Upper lobe of right lung (tissue), 1 donor: ENCODE data around the gene FIG4. TPM values are rescaled to one million over a fixed set of nuclear protein-coding genes. Genes with fewer than 3 reads are reported as not detected.
"Not testable (repeated sequence)": the region's sequence is repeated elsewhere in the genome, so short reads cannot be mapped to it uniquely, and the experiment has no call there.

Experiments
- ATAC-seq: fragments of 200-7000 bp; cut with Tn5 transposase; one replicate; pipeline ENCODE4 v1.9.1; 2020; ENCODE audit warnings: mild to moderate bottlenecking, moderate library complexity
- DNase-seq: peaks from one replicate; pipeline ENCODE4 v3.0.0-alpha.2; 2020
- H3K27ac ChIP-seq: fragments of 200-600 bp; one replicate; pipeline ENCODE4 v1.8.0; 2022
- H3K27me3 ChIP-seq: fragments of 200-600 bp; one replicate; pipeline ENCODE4 v1.8.0; 2022; ENCODE audit warnings: mild to moderate bottlenecking
- H3K36me3 ChIP-seq: fragments of 200-600 bp; one replicate; pipeline ENCODE4 v1.8.0; 2022
- H3K4me1 ChIP-seq: fragments of 200-600 bp; one replicate; pipeline ENCODE4 v1.8.0; 2022
- H3K4me3 ChIP-seq: fragments of 200-600 bp; one replicate; pipeline ENCODE4 v1.8.0; 2022; ENCODE audit warnings: mild to moderate bottlenecking
- H3K9me3 ChIP-seq: fragments of 200-600 bp; one replicate; pipeline ENCODE4 v1.8.0; 2022
- intact Hi-C: fragments of 100-400 bp; cut with DNase I; formaldehyde crosslinking; loops from one replicate; pipeline ENCODE4 v1.11.0; 2022
- total RNA-seq: library from RNA; stranded (reverse); fragmentation: NEBNext Ultra II Directional; extraction: Animal tissue kit (Norgen Biotek cat#: 25700); gene quantifications from one replicate; pipeline ENCODE4 v1.2.1, GENCODE V29; 2021
- TF ChIP-seq, protein P1 (sequence below): fragments of 200-600 bp; IDR thresholded peaks from one replicate; pipeline ENCODE4 v1.8.0; 2022; ENCODE audit warnings: antibody characterized with exemption
- donor health status: DM: no; HTN: yes; CAD: no; lungs with severe emphysema.

FIG4 gene
- total RNA-seq, 1 donor from 2014 or later, result 31.3 TPM

DNA sequence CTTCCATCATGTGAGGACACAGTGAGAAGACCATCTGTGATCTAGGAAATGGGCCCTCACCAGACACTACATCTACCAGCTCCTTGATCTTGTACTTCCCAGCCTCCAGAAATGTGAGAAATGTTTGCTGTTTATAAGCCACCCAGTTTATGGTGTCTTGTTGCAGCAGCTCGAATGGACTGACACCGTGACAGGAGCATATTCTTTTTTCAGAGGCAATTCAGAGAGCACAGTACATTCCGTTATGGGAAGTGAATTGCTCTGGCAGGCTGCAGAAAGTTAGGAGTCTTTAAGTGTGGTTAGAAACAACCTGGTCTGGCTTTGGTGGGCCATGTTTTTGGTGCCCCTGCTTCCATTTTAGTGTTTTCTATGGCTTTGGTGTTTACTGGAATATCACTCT, 75.1 kb downstream of the FIG4 start:
- intact Hi-C loops, result no loop called here
- TF ChIP-seq, protein P1, sequence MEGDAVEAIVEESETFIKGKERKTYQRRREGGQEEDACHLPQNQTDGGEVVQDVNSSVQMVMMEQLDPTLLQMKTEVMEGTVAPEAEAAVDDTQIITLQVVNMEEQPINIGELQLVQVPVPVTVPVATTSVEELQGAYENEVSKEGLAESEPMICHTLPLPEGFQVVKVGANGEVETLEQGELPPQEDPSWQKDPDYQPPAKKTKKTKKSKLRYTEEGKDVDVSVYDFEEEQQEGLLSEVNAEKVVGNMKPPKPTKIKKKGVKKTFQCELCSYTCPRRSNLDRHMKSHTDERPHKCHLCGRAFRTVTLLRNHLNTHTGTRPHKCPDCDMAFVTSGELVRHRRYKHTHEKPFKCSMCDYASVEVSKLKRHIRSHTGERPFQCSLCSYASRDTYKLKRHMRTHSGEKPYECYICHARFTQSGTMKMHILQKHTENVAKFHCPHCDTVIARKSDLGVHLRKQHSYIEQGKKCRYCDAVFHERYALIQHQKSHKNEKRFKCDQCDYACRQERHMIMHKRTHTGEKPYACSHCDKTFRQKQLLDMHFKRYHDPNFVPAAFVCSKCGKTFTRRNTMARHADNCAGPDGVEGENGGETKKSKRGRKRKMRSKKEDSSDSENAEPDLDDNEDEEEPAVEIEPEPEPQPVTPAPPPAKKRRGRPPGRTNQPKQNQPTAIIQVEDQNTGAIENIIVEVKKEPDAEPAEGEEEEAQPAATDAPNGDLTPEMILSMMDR, result no peak
- Histone ChIP-seq H3K27me3 (no peaks in the 10 kb centered on the region), H3K9me3 (no peaks in the 10 kb centered on the region), H3K4me3 (no peak overlapping the region), H3K36me3 (peaks cover 30% of the 10 kb centered on the region), H3K27ac (no peak overlapping the region), H3K4me1 (no peaks in the 10 kb centered on the region)
- DNase-seq (no peak), ATAC-seq (no peak)

DNA sequence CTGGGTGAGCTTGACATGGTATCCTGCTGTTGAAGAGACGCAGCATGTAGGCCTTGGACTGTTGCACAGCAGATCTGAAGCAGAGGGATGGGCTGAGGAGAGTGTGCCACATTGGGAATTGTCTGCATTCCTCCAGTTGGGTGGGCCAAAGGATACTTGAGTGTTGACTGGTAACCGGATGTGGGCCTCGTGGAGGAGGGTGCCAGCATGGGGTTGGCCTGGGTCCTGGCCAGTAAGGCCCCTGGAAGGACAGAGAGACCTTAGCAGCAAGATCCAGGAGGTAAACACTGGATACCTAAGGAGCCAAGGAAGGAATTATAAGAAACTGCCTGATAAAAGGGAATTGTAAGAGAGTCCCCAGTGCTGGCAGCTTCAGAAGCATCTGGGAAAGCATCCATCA, 76.9 kb downstream of the FIG4 start:
- peaks cover 24% of the 10 kb centered on the region for H3K36me3 ChIP-seq
- intact Hi-C loops, result no loop called here
- H3K4me1 ChIP-seq, result no peaks in the 10 kb centered on the region
- DNase-seq, result no peak
- ATAC-seq, result no peak
- no peaks in the 10 kb centered on the region for H3K9me3 ChIP-seq
- no peaks in the 10 kb centered on the region for H3K27me3 ChIP-seq
- TF ChIP-seq, protein P1, result no peak
- H3K4me3 ChIP-seq, result no peak overlapping the region
- H3K27ac ChIP-seq, result no peak overlapping the region

DNA sequence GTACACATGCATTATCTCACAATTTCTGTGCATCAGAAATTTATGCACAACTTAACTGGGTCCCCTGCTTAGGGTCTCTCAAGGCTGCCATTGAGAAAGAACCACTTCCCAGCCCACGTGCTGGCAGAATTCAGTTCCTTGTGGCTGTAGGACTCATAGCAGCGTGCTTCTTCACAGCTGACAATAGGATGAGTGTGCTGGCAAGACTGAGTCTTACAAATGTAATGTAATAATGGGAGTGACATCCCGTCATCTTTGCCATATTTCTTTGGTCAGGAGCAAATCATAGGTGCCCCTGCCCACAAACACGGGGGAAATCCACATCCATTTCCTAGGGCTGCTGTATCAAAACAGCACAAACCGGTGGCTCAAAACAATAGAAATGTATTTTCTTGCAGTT, 77.4 kb downstream of the FIG4 start:
- TF ChIP-seq, protein P1, result no peak
- Histone ChIP-seq H3K27me3 (no peaks in the 10 kb centered on the region), H3K4me3 (no peak overlapping the region), H3K36me3 (peaks cover 18% of the 10 kb centered on the region), H3K9me3 (no peaks in the 10 kb centered on the region), H3K27ac (no peak overlapping the region), H3K4me1 (no peaks in the 10 kb centered on the region)
- ATAC-seq (no peak), DNase-seq (no peak)
- intact Hi-C loops, result no loop called here

DNA sequence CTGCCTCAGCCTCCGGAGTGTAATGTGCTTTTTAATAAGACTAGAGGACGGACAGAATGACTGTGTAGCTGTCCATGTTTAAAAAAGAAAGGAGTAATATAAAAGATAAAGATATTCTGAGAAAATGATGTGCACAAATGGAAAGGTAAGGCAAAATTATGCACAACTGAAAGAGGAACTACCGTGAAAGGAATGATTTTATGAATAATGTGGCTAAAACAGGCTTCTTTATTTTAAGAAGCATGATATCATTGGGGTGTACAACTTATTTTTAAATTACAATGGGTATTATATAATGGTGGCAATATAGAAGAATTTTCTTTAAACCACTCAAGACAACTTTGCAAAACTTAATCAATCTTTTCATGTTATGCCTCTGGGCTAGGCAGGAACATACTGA, 78.1 kb downstream of the FIG4 start:
- TF ChIP-seq, protein P1, result no peak
- Histone ChIP-seq H3K27ac (no peak overlapping the region), H3K4me3 (no peak overlapping the region), H3K36me3 (peaks cover 13% of the 10 kb centered on the region), H3K4me1 (no peaks in the 10 kb centered on the region), H3K27me3 (no peaks in the 10 kb centered on the region), H3K9me3 (no peaks in the 10 kb centered on the region)
- DNase-seq, result no peak
- ATAC-seq, result no peak
- intact Hi-C loops, result no loop called here

DNA sequence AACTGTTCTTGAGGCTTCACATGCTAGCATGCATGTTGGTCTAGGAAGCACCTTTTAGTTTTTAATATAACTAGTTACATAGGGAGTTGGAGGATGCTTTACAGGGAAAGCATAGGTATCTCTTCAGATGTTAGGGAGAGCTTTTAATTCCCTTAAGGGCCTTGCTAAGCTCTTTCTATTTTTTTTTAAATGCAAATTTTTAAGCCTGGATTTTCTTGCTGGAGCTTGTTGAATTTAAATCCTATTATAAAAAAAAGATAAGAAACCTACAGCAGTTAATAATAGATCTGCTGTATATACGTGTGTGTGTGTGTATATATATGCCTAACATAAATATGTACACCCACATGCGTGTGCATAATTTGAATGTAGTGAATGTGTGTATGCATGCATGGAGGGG, 79.0 kb downstream of the FIG4 start:
- ATAC-seq, result no peak
- Histone ChIP-seq H3K9me3 (no peaks in the 10 kb centered on the region), H3K4me1 (no peaks in the 10 kb centered on the region), H3K4me3 (no peak overlapping the region), H3K27ac (no peak overlapping the region), H3K36me3 (peaks cover 13% of the 10 kb centered on the region), H3K27me3 (no peaks in the 10 kb centered on the region)
- TF ChIP-seq, protein P1, result no peak
- DNase-seq, result no peak
- intact Hi-C loops, result no loop called here

DNA sequence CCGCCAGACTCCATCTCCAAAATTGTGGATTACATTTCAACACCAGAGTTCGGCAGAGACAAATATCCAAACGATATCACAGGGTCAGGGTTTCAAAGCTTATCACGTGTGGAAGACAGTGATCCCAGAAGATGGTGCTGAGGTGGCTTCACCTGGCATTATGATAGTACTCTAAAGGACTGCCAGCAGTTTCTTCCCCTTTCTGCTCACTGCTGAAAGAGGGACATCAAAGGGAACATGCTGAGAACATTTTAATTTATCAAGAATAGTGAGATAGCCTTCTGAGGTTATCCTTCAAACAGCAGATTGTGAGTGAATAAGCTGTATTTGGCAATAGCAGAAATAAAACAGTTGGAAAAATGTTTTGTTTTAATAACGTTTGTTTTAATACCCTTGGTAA, 79.7 kb downstream of the FIG4 start:
- no peak overlapping the region for H3K27ac ChIP-seq
- ATAC-seq, result no peak

DNA sequence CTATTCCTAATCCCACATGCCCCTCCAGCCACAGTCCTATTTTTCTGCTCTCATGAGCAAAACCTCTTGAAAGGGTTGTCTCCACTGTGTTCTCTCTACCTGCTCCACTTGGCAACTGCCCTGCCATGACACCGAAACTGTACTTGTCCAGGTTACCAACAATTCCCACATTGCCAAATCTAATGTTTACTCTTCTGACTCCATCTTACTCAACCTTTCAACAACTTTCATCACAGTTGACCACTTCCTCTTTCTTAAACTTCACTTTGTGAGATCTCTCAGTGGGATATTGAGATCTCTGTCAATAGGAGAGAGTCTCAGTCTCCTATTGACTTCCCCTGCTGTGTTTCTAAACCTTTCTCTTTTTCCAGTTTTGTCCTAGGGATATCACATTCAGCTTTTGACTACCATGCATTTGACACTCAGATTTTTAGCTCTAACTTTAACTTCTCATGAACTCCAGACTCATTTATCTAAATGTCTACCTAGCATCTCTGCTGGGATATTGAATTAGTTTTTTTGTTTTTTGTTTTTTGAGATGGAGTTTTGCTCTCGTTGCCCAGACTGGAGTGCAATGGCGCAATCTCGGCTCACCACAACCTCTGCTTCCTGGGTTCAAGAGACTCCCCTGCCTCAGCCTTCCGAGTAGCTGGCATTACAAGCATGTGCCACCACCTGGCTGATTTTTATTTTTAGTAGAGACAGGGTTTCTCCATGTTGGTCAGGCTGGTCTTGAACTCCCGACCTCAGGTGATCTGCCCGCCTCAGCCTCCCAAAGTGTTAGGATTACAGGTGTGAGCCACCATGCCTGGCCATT, 81.1 kb downstream of the FIG4 start:
- H3K4me3 ChIP-seq, H3K27me3 ChIP-seq, H3K27ac ChIP-seq, H3K36me3 ChIP-seq, intact Hi-C loops, H3K9me3 ChIP-seq, H3K4me1 ChIP-seq: not testable (repeated sequence)
- DNase-seq, result peak; percentile 69
- ATAC-seq, result peak; percentile 84

More for the DNA sequence above, 79.7 kb downstream of the FIG4 start:
- no peak for DNase-seq
- no peak overlapping the region for H3K4me3 ChIP-seq
- H3K4me1 ChIP-seq, result no peaks in the 10 kb centered on the region
- H3K9me3 ChIP-seq, result no peaks in the 10 kb centered on the region
- H3K36me3 ChIP-seq, result peaks cover 14% of the 10 kb centered on the region
- TF ChIP-seq, protein P1, result no peak
- intact Hi-C loops, result no loop called here
- H3K27me3 ChIP-seq, result no peaks in the 10 kb centered on the region
